DMS53 (cell line): Measurements from ENCODE around the gene PSMA3.
A peak's percentile ranks its signal among the peaks of the same experiment; 100 is the strongest.

Experiments used
- DNase-seq: peaks from one replicate; lab custom pipeline; 2025; lab: John Stamatoyannopoulos, UW

The PSMA3 gene

GRCh38 chr14:58272588-58273372, 28.1 kb downstream of the PSMA3 start:
- peak; percentile 36 for DNase-seq

GRCh38 chr14:58274881-58275280, 30.2 kb downstream of the PSMA3 start:
- DNase-seq: no peak

- DNase-seq: no peak
Measured at GRCh38 chr14:58275527-58276190, 31.0 kb downstream of the PSMA3 start.

GRCh38 chr14:58276208-58276607, 31.6 kb downstream of the PSMA3 start:
- no peak for DNase-seq

- no peak for DNase-seq
Measured at GRCh38 chr14:58278177-58278576, 33.5 kb downstream of the PSMA3 start.

- DNase-seq: no peak
Measured at GRCh38 chr14:58280954-58281787, 36.5 kb downstream of the PSMA3 start.

- no peak for DNase-seq
Measured at GRCh38 chr14:58281969-58282368, 37.3 kb downstream of the PSMA3 start.

GRCh38 chr14:58282925-58283593, 38.4 kb downstream of the PSMA3 start:
- no peak for DNase-seq

GRCh38 chr14:58283730-58284129, 39.1 kb downstream of the PSMA3 start:
- DNase-seq: no peak

GRCh38 chr14:58285132-58285531, 40.5 kb downstream of the PSMA3 start:
- no peak for DNase-seq

- DNase-seq: no peak
Measured at GRCh38 chr14:58287607-58288042, 43.0 kb downstream of the PSMA3 start.

- DNase-seq: no peak
Measured at GRCh38 chr14:58288106-58288792, 43.6 kb downstream of the PSMA3 start.

- no peak for DNase-seq
Measured at GRCh38 chr14:58291646-58292045, 47.0 kb downstream of the PSMA3 start.

GRCh38 chr14:58292187-58292586, 47.5 kb downstream of the PSMA3 start:
- DNase-seq: no peak

- no peak for DNase-seq
Measured at GRCh38 chr14:58294201-58294600, 49.6 kb downstream of the PSMA3 start.

GRCh38 chr14:58296726-58297125, 52.1 kb downstream of the PSMA3 start:
- DNase-seq: no peak

GRCh38 chr14:58297412-58297761, 52.7 kb downstream of the PSMA3 start:
- DNase-seq: peak; percentile 62

GRCh38 chr14:58297762-58298476, 53.3 kb downstream of the PSMA3 start:
- DNase-seq: peak; percentile 99

- DNase-seq: peak; percentile 73
Measured at GRCh38 chr14:58298477-58299400, 54.1 kb downstream of the PSMA3 start, which contains the start of gene ARID4A. Gene ARID4A (plus strand): TSS chr14:58298555. CDS start chr14:58299855, 1,300 bp downstream.
